Mucosa of descending colon (tissue), 3 donors: Measurements from ENCODE around the gene LRCH1. TPM values are rescaled to one million over a fixed set of nuclear protein-coding genes. Genes with fewer than 3 reads are reported as not detected.

Experiments used
- ATAC-seq: fragments of 200-7000 bp; cut with Tn5 transposase; one replicate; pipeline ENCODE4 v1.9.1; 2020; ENCODE audit warnings: mild to moderate bottlenecking, moderate library complexity
- DNase-seq, 3 donors: peaks; one replicate each; pipeline ENCODE4 v3.0.0-alpha.2; 2020
- H3K36me3 ChIP-seq: fragments of 200-600 bp; one replicate; pipeline ENCODE4 v1.8.0; 2021; ENCODE audit warnings: low read depth, mild to moderate bottlenecking
- H3K4me1 ChIP-seq: fragments of 200-600 bp; one replicate; pipeline ENCODE4 v1.8.0; 2021; ENCODE audit warnings: low read depth, mild to moderate bottlenecking
- H3K4me3 ChIP-seq: fragments of 200-600 bp; one replicate; pipeline ENCODE4 v1.8.0; 2021; ENCODE audit warnings: mild to moderate bottlenecking
- H3K9me3 ChIP-seq: fragments of 200-600 bp; one replicate; pipeline ENCODE4 v1.8.0; 2021; ENCODE audit warnings: mild to moderate bottlenecking
- CTCF ChIP-seq: fragments of 200-600 bp; IDR thresholded peaks from one replicate; pipeline ENCODE4 v1.8.0; 2022; ENCODE audit warnings: antibody characterized with exemption, mild to moderate bottlenecking
- intact Hi-C, 2 donors: fragments of 100-400 bp; cut with DNase I in 1 of 2; cut with micrococcal nuclease in 1 of 2; formaldehyde crosslinking; loops; one replicate each; pipeline versions ENCODE4 v1.11.0 to v1.11.1; 2022; cut with DNase I, micrococcal nuclease
- long read RNA-seq, 2 donors: library from polyadenylated mRNA; unstranded; transcript quantifications; one replicate each; pipeline ENCODE4 v2.0.0, GENCODE V29; 2019 to 2021
- total RNA-seq, 3 donors: library from RNA; stranded (reverse); fragmentation: NEBNext Ultra II Directional in 2 of 3; extraction: Animal tissue kit (Norgen Biotek cat#: 25700) in 2 of 3; gene quantifications; one replicate each; pipeline versions ENCODE4 v1.2.1 to v1.2.4, GENCODE V29; 2021 to 2023
- donor health status: DM: no; HTN: no; CAD: no; lungs with moderate emphysema.
- donor health status: DM: no; HTN: no; CAD: no.
- donor health status: DM: no; HTN: yes; CAD: no.

Gene LRCH1
- total RNA-seq: 10 to 100 TPM; 13.4 to 44.1 (median 16.1) TPM
- long read RNA-seq, donor 1, full-length matches to known transcripts: 19 of 37 reads
- long read RNA-seq, donor 1, partial matches to known transcripts: 10 of 37 reads
- long read RNA-seq, donor 1, other reads (novel, unspliced or antisense): 8 of 37 reads
- long read RNA-seq, donor 2: 0 reads

- DNase-seq (peak; percentile 91 to 95 (median 93)), ATAC-seq (peak; percentile 90)
- Histone ChIP-seq H3K36me3 (no peaks in the 10 kb centered on the region), H3K4me3 (peak within 1 kb of the TSS; percentile 90), H3K9me3 (no peaks in the 10 kb centered on the region), H3K4me1 (peaks cover 24% of the 10 kb centered on the region)
- TF ChIP-seq CTCF: no peak
- intact Hi-C loops: loop anchor here in 1 of 2 donors (10.0 kb wide), 1 partner anchor 132 kb away; no protein-coding TSS in a partner anchor
These were observed at the start of gene LRCH1 for GRCh38 chr13:46552889-46553520. Gene LRCH1 (plus strand): TSS chr13:46553170. CDS start chr13:46553397, 227 bp downstream.

- Histone ChIP-seq H3K9me3 (no peaks in the 10 kb centered on the region), H3K4me3 (no peak overlapping the region), H3K4me1 (no peaks in the 10 kb centered on the region), H3K36me3 (no peaks in the 10 kb centered on the region)
- intact Hi-C loops: no loop called here
- ATAC-seq (no peak), DNase-seq (no peak)
- TF ChIP-seq CTCF: no peak
These were observed 48.9 kb upstream of the LRCH1 start for GRCh38 chr13:46504036-46504435.

GRCh38 chr13:46507981-46508380, 45.0 kb upstream of the LRCH1 start:
- DNase-seq (no peak), ATAC-seq (no peak)
- Histone ChIP-seq H3K4me1 (no peaks in the 10 kb centered on the region), H3K9me3 (no peaks in the 10 kb centered on the region), H3K4me3 (no peak overlapping the region), H3K36me3 (no peaks in the 10 kb centered on the region)
- intact Hi-C loops: no loop called here
- no peak for TF ChIP-seq CTCF

- intact Hi-C loops: no loop called here
- Histone ChIP-seq H3K9me3 (no peaks in the 10 kb centered on the region), H3K36me3 (no peaks in the 10 kb centered on the region), H3K4me1 (no peaks in the 10 kb centered on the region), H3K4me3 (no peak overlapping the region)
- ATAC-seq (no peak), DNase-seq (no peak)
- no peak for TF ChIP-seq CTCF
These were observed 43.0 kb upstream of the LRCH1 start for GRCh38 chr13:46509981-46510380.

GRCh38 chr13:46515803-46516202, 37.2 kb upstream of the LRCH1 start:
- TF ChIP-seq CTCF: no peak
- no peak overlapping the region for H3K4me3 ChIP-seq
- H3K9me3 ChIP-seq: no peaks in the 10 kb centered on the region
- intact Hi-C loops: no loop called here
- no peaks in the 10 kb centered on the region for H3K4me1 ChIP-seq
- DNase-seq (no peak), ATAC-seq (no peak)
- H3K36me3 ChIP-seq: no peaks in the 10 kb centered on the region
